GM12891 (cell line): Measurements from ENCODE around the gene SH2D6.
A peak's percentile ranks its signal among the peaks of the same experiment; 100 is the strongest.

Source experiments
- DNase-seq: peaks from one replicate; pipeline ENCODE4 v3.0.0; 2011; ENCODE audit warnings: low spot score; ENCODE audit not compliant: insufficient read length
- FAIRE-seq: peaks from 2 replicates; lab custom pipeline; 2011; peaks lifted over from hg19 to GRCh38; lab: Jason Lieb, UNC
- PAX5 ChIP-seq: IDR thresholded peaks from 2 replicates; pipeline ENCODE4 v1.6.1; 2011; ENCODE audit warnings: low read length, moderate library complexity, mild to moderate bottlenecking; ENCODE audit not compliant: insufficient read depth, severe bottlenecking
- POLR2A ChIP-seq: IDR thresholded peaks from 2 replicates; pipeline ENCODE4 v1.6.1; 2011; ENCODE audit warnings: low read depth, low read length, control low read depth
- POLR2AphosphoS5 ChIP-seq: IDR thresholded peaks from 2 replicates; pipeline ENCODE4 v1.6.1; 2011; ENCODE audit warnings: low read depth, low read length, control low read depth
- POU2F2 ChIP-seq: IDR thresholded peaks from 2 replicates; pipeline ENCODE4 v1.6.1; 2011; ENCODE audit warnings: low read depth, mild to moderate bottlenecking, control low read depth, low read length, moderate library complexity
- SPI1 ChIP-seq: IDR thresholded peaks from 2 replicates; pipeline ENCODE4 v1.6.1; 2011; ENCODE audit warnings: low read depth, low read length, control low read depth
- TAF1 ChIP-seq: IDR thresholded peaks from 2 replicates; pipeline ENCODE4 v1.6.1; 2011; ENCODE audit warnings: low read depth, low read length, control low read depth

Gene SH2D6

DNA sequence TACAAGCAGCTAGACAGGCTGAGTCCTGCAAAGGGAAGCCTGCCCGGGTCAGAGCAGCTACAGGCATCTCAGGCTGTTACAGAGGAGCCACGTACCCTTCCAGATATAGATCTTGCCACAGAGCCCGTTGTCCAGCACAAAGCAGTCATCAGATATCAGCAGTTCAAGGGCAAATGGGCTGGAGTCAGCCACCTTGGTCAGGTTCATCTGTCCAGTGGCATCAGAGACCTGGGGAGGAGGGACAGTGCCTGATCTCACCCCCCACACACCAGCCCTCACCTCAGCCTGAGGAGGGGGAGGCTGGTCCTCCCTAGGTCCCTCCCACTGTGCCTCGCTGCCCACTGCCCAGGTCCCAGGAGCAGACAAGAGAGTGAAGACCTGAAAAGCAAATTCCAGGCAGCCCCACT is 20.6 kb upstream of the SH2D6 start:
- TF ChIP-seq POLR2A, result no peak
- no peak for TF ChIP-seq SPI1
- TF ChIP-seq POLR2AphosphoS5, result no peak
- TF ChIP-seq PAX5, result no peak
- TF ChIP-seq TAF1, result no peak
- FAIRE-seq, result no peak
- DNase-seq, result no peak

DNA sequence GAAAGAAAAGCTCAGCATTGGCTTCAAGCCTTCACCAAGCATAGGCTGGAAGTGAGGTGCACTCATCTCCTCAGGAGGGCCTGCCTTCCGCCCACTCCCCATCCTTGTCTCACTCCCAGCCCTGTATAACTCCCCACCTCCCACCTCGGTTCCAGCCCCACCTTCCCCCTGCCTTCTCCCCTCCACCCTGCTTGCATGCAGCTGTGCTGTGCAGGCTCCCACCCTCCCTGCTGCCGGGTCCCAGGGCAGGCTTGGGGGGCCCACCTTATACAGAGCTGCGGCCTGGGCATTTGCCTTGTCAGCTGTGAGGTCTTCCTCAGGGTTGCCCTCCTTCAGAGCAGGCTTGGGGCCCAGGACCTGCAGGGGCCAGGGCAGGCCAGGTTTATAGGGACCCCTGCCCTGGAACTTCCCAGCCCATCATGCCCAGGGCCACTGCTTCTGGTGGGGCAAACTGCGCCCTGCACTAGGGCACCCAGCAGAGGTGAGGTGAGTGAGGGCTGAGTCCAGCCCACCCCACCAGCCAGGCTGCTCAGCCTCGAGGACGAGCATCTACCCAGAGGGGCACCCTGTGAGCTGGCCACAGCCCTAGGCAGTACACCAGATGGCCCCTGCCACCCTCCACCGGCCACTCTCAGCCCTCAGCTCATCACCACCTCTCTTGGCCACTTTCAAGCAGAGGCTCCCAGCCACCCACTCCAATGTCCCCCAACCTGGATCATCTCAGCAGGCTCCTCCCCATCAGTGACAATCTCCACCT is 19.9 kb upstream of the SH2D6 start:
- DNase-seq (no peak), FAIRE-seq (no peak)
- no peak for TF ChIP-seq TAF1
- no peak for TF ChIP-seq PAX5
- TF ChIP-seq POU2F2, result no peak
- TF ChIP-seq POLR2AphosphoS5, result no peak
- TF ChIP-seq POLR2A, result no peak
- no peak for TF ChIP-seq SPI1

- TF ChIP-seq POU2F2 (no peak), POLR2AphosphoS5 (no peak), TAF1 (no peak), POLR2A (no peak), SPI1 (no peak), PAX5 (no peak)
- FAIRE-seq, result no peak
- DNase-seq, result no peak
Measured at GRCh38 chr2:85399183-85399455, 19.4 kb upstream of the SH2D6 start.

- TF ChIP-seq TAF1 (no peak), PAX5 (no peak), POU2F2 (no peak), POLR2AphosphoS5 (no peak), POLR2A (no peak), SPI1 (no peak)
- no peak for DNase-seq
- FAIRE-seq, result no peak
Measured at GRCh38 chr2:85400023-85400422, 18.5 kb upstream of the SH2D6 start.

DNA sequence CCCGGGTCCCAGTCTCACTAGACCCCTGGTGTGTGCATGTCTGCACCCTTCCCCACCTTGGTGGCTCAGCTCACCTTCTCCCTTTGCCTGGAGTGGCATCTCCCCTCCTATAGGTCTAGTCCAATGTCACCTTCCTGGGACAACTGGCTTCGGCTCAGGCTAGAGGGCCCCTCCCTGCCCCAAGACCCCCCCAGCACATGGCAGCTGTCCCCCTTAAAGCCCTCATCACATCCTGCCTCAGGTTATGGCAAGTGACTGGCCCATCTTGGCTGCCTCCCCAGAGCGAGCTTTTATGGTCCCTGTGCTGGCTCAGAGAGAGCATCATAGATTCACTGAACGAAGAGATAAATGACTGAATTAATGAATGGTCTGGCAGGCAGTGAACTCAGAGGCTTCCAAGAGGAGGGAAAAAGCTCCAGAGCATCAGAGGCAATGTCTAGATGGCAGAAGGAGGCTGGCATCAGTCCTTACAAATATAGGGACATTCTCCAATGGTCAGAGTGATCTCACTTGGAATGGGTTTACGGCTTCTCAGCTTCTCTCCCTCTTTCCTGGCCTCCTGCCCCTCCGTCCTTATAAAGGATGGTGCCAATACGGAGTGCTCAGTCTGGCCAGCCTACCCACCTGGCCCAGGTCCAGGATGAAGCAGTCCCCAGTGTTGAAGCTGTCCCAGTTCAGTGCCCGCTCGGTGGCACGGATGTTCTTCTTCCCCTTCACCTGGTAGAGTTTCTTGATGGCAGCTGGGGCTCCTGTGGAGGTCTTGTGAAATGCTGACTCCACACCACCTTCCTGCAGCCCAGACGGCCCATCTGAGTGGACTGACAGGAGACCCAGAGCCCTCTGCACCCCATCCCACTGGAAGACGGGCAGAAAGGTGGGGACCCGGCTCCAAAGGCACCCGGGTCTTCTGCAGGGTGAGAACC is 17.7 kb upstream of the SH2D6 start:
- TF ChIP-seq POLR2A, result no peak
- no peak for TF ChIP-seq TAF1
- no peak for TF ChIP-seq SPI1
- no peak for TF ChIP-seq PAX5
- no peak for TF ChIP-seq POLR2AphosphoS5
- no peak for TF ChIP-seq POU2F2
- FAIRE-seq, result no peak
- DNase-seq, result no peak

GRCh38 chr2:85401464-85401805 is 17.1 kb upstream of the SH2D6 start:
- TF ChIP-seq SPI1, result no peak
- no peak for TF ChIP-seq POLR2AphosphoS5
- TF ChIP-seq PAX5, result no peak
- no peak for TF ChIP-seq POLR2A
- no peak for TF ChIP-seq POU2F2
- TF ChIP-seq TAF1, result no peak
- DNase-seq (no peak), FAIRE-seq (no peak)

DNA sequence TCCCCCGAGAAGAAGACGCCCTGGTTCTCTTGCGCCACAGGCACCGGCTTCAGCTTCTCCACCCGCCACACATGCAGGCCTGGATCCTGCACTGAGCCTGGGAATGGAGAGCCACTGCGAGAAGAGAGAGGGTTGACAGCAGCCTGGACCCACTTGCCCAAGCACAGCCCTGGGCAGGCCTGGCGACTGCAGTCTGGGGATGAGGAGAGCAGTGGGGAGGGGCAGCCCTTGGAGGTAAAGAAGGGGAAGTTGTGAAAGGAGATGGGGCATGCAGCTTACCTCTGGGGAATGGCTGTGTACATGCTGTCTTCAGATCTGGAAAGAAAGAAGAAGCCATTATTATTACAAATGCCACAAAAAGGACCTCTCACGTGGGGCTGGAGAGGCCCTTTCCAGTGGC is 16.7 kb upstream of the SH2D6 start:
- no peak for DNase-seq
- no peak for TF ChIP-seq POU2F2
- no peak for FAIRE-seq

DNA sequence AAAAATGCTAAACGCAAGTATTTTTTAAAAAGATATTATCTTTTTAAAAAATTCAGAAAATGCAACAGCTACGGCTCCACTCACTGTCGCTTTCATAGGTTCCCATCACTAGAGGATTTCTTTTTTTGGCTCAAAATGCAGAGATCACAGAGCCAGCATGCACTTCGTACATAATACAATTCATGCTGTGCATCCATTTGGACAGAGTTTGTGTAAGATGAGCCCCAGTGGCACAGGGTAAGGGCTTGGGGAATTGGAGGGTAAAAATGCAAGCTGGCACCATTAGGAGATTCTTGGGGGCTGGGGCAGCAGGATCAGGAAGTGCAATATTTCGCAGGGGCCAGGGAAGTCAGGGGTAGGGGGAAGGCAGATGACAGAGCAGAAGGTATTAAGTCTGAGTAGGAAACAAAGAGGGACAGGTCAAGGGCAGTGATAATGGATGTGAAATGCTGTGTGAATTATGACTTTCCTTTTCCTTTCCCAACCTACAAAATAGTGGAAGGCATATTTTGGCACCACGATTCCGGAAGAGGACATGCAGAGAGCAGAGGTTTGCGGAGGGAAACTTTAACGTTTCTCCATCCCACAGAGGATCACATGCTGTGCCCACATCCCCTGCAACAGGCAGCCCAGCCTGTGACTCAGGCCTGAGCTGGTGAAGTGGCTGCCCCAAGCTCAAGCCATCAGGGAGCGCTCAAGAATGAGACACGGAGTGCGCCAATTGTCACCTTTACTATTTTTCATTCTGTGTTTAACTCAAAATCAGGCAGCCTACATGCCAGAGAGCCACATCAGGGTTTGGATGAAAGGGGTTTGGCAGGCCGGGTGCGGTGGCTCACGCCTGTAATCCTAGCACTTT is 13.1 kb upstream of the SH2D6 start:
- DNase-seq (no peak), FAIRE-seq (peak; percentile 71)
- TF ChIP-seq POU2F2 (no peak), POLR2A (no peak), TAF1 (no peak), PAX5 (no peak), POLR2AphosphoS5 (no peak), SPI1 (no peak)

GRCh38 chr2:85409845-85410583 is 8.5 kb upstream of the SH2D6 start, which contains the start of gene CAPG:
Gene CAPG, minus strand, starts transcription at chr2:85410366. Its CDS starts 8,221 bp downstream, at chr2:85402145.
- peak; percentile 78 for FAIRE-seq
- TF ChIP-seq SPI1 (peak; percentile 79), PAX5 (no peak)
- peak; percentile 75 for DNase-seq
